ENCODE results near the gene ATP2A2. TPM values are rescaled to one million over a fixed set of nuclear protein-coding genes. Genes with fewer than 3 reads are reported as not detected.

The ATP2A2 gene
- total and polyA plus RNA-seq, 2 of the 8 experiments (the other 6 are each of a cell fraction or from before 2014, with no cell fraction given): 86.1 to 271 TPM

- no peak for TF ChIP-seq CHD7 (IDR thresholded peaks at IDR 0.05; ENCODE audit: insufficient replicate concordance, low read length)
- no peak for TF ChIP-seq YY1 (IDR thresholded peaks at IDR 0.05; ENCODE audit: low read depth, low read length)
- no peak for TF ChIP-seq NRF1 (IDR thresholded peaks at IDR 0.05; ENCODE audit: low read depth, low read length)
- TF ChIP-seq USF2 (IDR thresholded peaks at IDR 0.05; ENCODE audit: low read length): no peak
- TF ChIP-seq SP1 (IDR thresholded peaks at IDR 0.05; ENCODE audit: low read depth, low read length): no peak
- TF ChIP-seq ZNF274 (IDR thresholded peaks at IDR 0.05; ENCODE audit: borderline replicate concordance, extremely low read depth, low read length): no peak
These were observed 64.2 kb downstream of the ATP2A2 start (continued) for GRCh38 chr12:110345176-110345661.
